GM19467 (cell line): ENCODE measurements around the gene CCNY.

Experiments used
- ATAC-seq: cut with Tn5 transposase; IDR thresholded peaks from one replicate; pipeline ENCODE4 v1.9.1; 2021; ENCODE audit warnings: mild to moderate bottlenecking, moderate library complexity; ENCODE audit not compliant: unreplicated experiment

CCNY gene

GRCh38 chr10:35607475-35608327 lies 271.4 kb downstream of the CCNY start:
- no peak for ATAC-seq

- no peak for ATAC-seq
Observed at GRCh38 chr10:35608328-35608672, 272.0 kb downstream of the CCNY start.

DNA sequence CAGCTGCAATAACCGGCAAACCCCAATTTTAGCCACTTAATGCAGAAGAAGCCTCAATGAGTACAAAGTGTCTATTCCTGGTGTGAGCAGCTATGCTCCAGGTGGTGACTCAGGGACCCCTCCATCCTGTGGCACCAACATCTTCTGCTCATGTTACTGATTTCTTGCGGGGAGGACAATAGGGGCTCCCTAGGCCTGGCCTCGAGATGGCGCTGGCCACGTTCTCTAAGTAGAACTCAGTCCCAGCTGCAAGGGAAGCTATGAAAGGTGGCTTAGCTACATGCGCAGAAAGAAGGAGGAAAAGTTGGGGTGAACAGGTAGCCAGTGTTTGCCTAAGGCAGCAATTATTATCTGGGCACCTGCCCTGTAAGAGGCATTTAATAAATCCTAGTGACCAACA lies 275.4 kb downstream of the CCNY start:
- no peak for ATAC-seq

DNA sequence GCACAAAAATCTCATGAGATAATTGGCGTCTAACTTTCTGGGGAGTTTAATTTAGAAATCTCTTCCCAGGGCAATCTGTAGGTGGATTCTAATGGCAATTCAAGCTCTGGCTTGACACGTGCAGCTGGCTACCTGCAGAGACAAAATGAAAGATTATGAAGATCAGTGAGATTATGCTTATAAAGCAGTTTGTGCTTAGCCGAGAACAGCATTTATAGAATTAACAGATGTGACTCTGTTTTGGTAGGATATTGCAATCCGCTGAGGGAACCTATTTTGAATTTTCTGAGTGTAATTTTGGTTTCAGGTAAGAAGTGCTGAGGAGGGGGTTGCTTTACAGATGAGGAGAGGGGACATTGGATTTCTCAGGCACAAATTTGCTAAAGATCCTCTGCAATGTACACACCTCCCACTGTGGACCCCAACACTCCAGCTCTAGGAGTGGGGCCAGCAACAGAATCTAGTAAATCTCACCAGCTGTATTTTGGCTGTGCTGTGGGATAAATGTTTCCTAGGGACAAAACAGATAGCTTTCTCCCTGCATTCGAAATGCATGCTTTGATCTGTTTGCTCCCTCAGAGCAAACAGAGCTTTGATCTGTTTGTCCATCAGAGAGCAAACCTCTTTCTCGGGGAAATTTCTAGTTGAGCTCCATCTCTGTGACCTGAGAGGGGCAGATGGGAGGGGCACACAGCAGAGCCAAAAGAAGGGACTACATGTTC lies 276.2 kb downstream of the CCNY start:
- ATAC-seq, result no peak

- no peak for ATAC-seq
Observed at GRCh38 chr10:35613107-35613440, 276.8 kb downstream of the CCNY start.

GRCh38 chr10:35613597-35614226 lies 277.4 kb downstream of the CCNY start:
- no peak for ATAC-seq

DNA sequence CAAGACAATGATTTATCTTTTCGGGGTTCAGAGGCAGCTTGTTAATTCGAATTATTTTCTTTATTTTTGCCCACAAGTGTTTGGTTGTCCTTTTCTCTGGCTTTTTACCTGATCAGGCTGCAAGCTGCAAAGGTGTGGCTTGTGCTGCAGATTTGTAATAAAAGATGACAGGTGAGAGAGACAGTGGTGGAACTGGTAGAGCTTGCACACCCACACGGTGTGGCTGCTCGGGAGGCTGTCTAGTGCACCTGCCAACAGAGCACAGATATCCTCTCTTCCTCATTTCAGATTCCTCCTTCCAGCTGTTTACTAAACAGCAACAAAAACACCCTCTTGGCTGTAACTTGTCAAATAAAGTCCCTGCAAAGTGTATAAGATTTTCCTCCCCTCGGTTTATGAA lies 278.0 kb downstream of the CCNY start:
- no peak for ATAC-seq
